Heart left ventricle (tissue), 13 donors: ENCODE results near the gene GALNT9.

Experiments used
- CTCF ChIP-seq, 12 donors: fragments of 200-600 bp; sonication (generic) in 4 of 12; IDR thresholded peaks; one replicate each; pipeline versions ENCODE4 v1.5.0 to v1.8.0; 2018 to 2022; ENCODE audit warnings: antibody characterized with exemption in 12 of 12, mild to moderate bottlenecking in 5 of 12
- POLR2A ChIP-seq, 2 donors: fragments of 450-650 bp; IDR thresholded peaks; one replicate each; pipeline ENCODE4 v1.6.1; 2017; ENCODE audit warnings: antibody characterized with exemption in 2 of 2, mild to moderate bottlenecking in 2 of 2, moderate library complexity in 2 of 2
- donor health status: ischemic (EF 13 %, LVEDD 7.1; RV severe dilation, severe dysfunction).
- donor health status: DM: no; HTN: yes; CAD: no.
- donor health status: DM: no; HTN: no; CAD: no.
- donor health status: ischemic (EF 25% LVEDD 6.9; RV normal size, moderate dysfunction).
- donor health status: ischemic (EF 25% LVEDD 5.7; RV mildly dilated, moderate dysfunction).
- donor health status: ischemic (EF 35%, LVEDD 5.7; RV mildly dilated, moderate dysfunction).
- donor health status: nonischemic (EF 11% LVEDD 7.7; RV severe dilation, severe dysfunction).
- donor health status: DM: yes; HTN: yes; CAD: no.
- donor health status: PGD.
- donor health status: ischemic (EF 29% LVEDD 5.4; RV normal size, mild dysfunction).
- donor health status: nonischemic (EF 23%, LVEDD 6.1; RV moderate dilation, normal function).

- TF ChIP-seq CTCF (IDR thresholded peaks at IDR 0.05) (no peak), POLR2A (IDR thresholded peaks at IDR 0.05) (no peak)
Measured at GRCh38 chr12:132222096-132222807, 107.1 kb downstream of the GALNT9 start.
